Stimulated activated naive CD8-positive, alpha-beta T cell treated with anti-CD3 and anti-CD28 coated beads, Interleukin-15, amount 100 ng/mL, for 72 hours (primary cell): ENCODE measurements around the gene KCNK16.
"Not testable (repeated sequence)": the region's sequence is repeated elsewhere in the genome, so short reads cannot be mapped to it uniquely, and the experiment has no call there.

Source experiments
- ATAC-seq: fragments of 150-1000 bp; cut with Tn5 transposase; 2 replicates; pipeline ENCODE4 v1.10.0; 2021; ENCODE audit warnings: mild to moderate bottlenecking, moderate library complexity
- DNase-seq, 2 donors: peaks; one replicate each; pipeline ENCODE4 v3.0.0; 2021 to 2022
- H3K27ac Mint-ChIP-seq, 2 donors: one replicate each; pipeline ENCODE4 v1.8.0; 2022; ENCODE audit warnings: mild to moderate bottlenecking in 2 of 2, mixed read lengths in 2 of 2, moderate library complexity in 2 of 2
- H3K27me3 Mint-ChIP-seq: one replicate; pipeline ENCODE4 v1.8.0; 2022; ENCODE audit warnings: mixed read lengths
- H3K4me1 Mint-ChIP-seq: one replicate; pipeline ENCODE4 v1.8.0; 2022; ENCODE audit warnings: mild to moderate bottlenecking, mixed read lengths
- H3K4me3 Mint-ChIP-seq, 2 donors: one replicate each; pipeline ENCODE4 v1.8.0; 2022; ENCODE audit warnings: mild to moderate bottlenecking in 2 of 2, mixed read lengths in 2 of 2, moderate library complexity in 1 of 2
- H3K9me3 Mint-ChIP-seq, 2 donors: one replicate each; pipeline ENCODE4 v1.8.0; 2022; ENCODE audit warnings: mixed read lengths in 2 of 2

Gene KCNK16

DNA sequence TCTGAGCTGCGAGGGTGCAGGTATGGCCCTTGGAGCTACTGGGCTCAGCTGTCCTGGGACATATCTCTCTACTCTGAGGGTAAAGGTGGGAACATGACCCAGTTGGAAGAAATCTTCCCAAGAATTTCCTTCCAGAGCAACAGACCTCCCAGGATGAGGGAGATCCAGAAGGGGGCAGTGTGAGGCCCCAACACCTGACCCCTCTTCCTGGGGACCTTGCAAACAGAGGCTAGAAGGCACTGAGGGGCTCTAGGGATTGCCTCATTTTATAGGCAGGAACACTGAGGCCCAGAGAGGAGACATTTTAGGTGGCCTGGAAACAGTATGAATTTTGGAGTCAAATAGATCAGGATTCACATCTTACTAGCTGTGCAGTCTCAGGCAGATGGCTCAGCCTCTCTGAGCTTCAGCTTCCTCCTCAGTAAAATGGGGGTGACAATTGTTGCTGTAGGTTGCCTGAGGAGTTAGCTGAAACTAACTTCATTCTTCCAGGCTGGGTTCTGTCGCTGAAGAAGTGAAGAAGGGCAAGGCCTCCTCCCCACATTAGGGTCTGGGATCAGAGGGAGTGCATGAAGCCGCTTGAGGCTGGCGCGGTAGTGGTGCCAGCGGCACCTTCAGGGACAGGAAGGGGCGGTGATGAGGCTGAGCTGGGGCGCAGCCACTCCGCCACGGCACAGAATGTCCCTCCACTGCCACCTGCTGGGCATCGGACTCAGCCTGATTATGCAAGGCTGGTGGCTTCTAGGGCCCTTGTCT lies 19.7 kb downstream of the KCNK16 start:
- peak overlapping the region in 1 of 2 donors; percentile 27 for H3K27ac Mint-ChIP-seq
- ATAC-seq (peak; percentile 95), DNase-seq (peak; percentile 84 to 86)
- peaks cover 11% of the 10 kb centered on the region for H3K4me1 Mint-ChIP-seq
- H3K4me3 Mint-ChIP-seq: peak overlapping the region; percentile 53 to 58
- no peaks in the 10 kb centered on the region for H3K9me3 Mint-ChIP-seq
- no peaks in the 10 kb centered on the region for H3K27me3 Mint-ChIP-seq

DNA sequence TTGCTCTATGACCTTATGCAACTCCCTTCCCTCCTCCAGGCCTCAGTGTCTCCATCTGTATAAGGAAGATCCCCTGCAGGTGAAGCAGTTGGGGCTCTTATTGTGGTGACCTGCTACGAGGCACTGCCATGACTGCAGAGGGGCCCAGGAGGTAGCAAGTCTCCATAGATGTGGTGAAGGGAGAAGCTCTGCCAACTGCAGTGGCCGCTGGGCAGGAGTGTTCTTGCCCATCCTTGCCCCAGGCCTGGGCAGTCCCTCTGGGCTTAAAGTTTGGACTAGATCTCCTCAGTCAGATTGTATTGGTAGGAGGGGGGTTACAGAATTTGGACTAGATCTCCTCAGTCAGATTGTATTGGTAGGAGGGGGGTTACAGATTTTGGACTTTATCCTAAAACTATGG lies 20.5 kb downstream of the KCNK16 start:
- Mint-ChIP-seq H3K27me3 (no peaks in the 10 kb centered on the region), H3K4me1 (peaks cover 11% of the 10 kb centered on the region), H3K4me3 (no peak overlapping the region), H3K9me3 (no peaks in the 10 kb centered on the region), H3K27ac (no peak overlapping the region)
- no peak for ATAC-seq
- DNase-seq: no peak

DNA sequence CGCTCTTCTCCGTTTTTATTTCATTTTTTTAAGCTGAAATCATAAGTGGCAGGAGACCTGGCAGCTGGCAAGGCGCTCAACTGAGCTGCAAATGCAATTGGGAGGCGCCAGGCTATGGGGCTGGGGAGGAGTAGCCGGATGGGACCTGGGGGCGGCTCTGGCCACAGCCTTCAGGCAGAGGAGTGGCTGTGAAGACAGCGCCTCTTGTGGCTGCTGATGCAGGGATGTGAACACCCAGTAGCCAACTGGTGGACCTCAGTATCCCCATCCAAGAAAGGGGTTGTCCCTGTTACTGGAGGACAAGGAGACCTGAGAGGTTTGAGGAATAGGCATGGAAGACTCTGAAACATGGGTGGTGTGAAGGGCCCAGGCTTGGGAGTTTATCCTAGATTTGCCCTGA lies 20.9 kb downstream of the KCNK16 start:
- peak overlapping the region; percentile 57 to 60 for H3K27ac Mint-ChIP-seq
- H3K4me3 Mint-ChIP-seq: no peak overlapping the region
- no peak for ATAC-seq
- H3K9me3 Mint-ChIP-seq: no peaks in the 10 kb centered on the region
- no peak for DNase-seq
- no peaks in the 10 kb centered on the region for H3K27me3 Mint-ChIP-seq
- peaks cover 11% of the 10 kb centered on the region for H3K4me1 Mint-ChIP-seq

DNA sequence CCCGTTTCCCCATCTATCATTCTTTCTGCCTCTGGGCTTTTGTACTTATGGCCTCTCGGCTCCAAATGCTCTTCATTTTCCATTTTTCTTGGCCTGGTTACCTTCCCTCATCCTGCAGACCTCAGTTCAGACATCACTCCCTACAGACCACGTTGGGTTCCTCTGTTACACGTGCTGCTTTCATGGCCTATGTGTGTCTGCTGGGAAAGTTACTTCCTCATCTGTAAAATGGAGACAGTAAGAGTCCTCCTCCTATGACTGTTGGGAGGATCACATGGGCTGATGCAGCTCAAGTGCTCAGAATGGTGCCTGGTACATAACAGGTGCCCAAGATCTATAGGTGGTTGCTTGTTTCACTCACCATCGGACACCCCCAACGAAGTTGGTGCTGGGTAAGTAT lies 21.8 kb downstream of the KCNK16 start:
- H3K27me3 Mint-ChIP-seq: no peaks in the 10 kb centered on the region
- ATAC-seq (no peak), DNase-seq (no peak)
- H3K4me3 Mint-ChIP-seq: no peak overlapping the region
- peaks cover 11% of the 10 kb centered on the region for H3K4me1 Mint-ChIP-seq
- no peak overlapping the region for H3K27ac Mint-ChIP-seq
- no peaks in the 10 kb centered on the region for H3K9me3 Mint-ChIP-seq

DNA sequence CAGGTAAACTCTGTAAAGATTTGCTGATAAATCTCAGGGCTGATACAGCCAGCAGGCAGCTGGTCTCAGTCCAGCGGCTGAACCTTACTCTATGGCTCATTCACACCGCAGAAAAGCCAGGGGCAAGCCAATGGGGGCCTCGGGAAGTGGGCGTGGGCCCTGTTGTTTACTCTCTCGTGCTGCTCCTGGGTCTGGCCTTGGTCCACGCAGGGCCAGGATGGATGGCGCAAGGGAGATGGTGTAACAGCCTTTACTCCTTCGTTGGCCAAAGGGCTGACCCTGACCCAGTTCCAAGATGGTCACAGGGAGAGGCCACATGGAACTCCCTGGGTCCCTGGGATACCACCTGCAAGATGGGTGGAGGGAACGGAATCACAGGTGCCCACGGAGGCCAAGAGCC lies 24.4 kb downstream of the KCNK16 start:
- ATAC-seq (no peak), DNase-seq (no peak)
- H3K27me3 Mint-ChIP-seq: peaks cover 4% of the 10 kb centered on the region
- H3K4me3 Mint-ChIP-seq: no peak overlapping the region
- H3K27ac Mint-ChIP-seq: no peak overlapping the region
- no peaks in the 10 kb centered on the region for H3K9me3 Mint-ChIP-seq
- peaks cover 18% of the 10 kb centered on the region for H3K4me1 Mint-ChIP-seq

DNA sequence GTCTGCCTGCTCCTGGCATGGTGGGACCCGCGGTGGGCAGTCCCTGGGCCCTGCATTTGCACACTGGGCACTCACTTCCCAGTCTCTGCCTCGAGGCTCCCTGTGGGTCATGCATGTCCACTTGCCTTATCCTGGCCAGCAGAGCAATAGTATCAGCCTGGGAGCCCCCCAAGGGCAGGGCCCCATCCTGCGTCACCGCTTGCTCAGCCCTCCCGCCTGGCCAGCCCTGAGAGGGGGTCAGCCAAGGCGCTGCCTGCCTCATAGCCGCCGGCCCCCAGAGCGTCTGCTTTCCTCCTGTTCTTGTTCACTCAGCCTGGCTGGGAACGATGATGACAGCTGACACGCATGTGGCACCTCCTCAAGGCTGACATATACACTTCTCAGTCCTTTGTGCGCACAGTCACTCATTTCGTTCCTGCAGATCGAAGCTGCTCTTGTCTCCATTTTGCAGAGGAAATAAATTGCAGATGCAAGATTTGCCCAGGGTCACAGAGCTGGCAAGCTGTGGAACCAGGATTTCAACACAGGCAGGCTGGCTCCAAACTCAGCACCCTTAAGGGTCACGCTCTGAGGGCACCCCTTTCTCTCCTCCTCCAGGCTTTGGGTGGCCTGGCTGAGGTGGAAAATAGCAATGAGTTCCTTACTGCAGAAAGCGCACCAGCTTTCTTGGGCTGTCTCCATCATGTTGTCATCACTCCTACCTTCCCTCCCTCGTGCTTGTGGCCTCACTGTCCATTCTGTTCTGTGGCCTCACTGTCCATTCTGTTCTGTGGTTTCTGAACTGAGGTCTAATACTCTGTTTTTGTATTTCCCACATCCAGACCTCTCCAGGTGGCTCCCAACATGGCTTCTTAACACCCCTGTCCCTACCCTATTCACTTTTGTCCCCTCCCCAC lies 25.5 kb downstream of the KCNK16 start:
- Mint-ChIP-seq H3K4me1 (peaks cover 9% of the 10 kb centered on the region), H3K27me3 (peaks cover 9% of the 10 kb centered on the region), H3K4me3 (no peak overlapping the region), H3K9me3 (no peaks in the 10 kb centered on the region), H3K27ac (peak overlapping the region in 1 of 2 donors; percentile 30)
- ATAC-seq: no peak
- DNase-seq: no peak

DNA sequence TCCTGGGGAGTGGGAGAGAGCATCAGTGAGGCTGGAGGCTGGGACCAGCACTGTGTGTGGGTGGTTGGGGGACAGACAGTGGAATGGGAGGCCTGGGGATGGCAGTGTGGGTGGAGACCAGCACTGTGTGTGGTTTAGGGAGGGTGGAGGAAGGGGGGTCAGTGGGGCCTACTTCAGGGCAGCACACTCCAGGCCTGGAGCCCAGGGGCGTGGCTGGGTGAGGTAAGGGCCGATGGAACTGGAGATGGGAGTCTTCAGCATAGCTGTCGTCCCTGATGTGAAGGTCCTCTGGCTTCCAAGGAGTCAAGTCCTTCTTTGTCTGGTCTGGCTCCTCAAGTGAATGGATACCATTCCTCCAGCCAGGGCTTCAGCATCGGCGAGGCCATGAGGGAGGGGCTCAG lies 26.9 kb downstream of the KCNK16 start:
- H3K4me3 Mint-ChIP-seq: no peak overlapping the region
- H3K27me3 Mint-ChIP-seq: peaks cover 9% of the 10 kb centered on the region
- DNase-seq: no peak
- peaks cover 9% of the 10 kb centered on the region for H3K4me1 Mint-ChIP-seq
- no peaks in the 10 kb centered on the region for H3K9me3 Mint-ChIP-seq
- peak overlapping the region; percentile 3 to 92 for H3K27ac Mint-ChIP-seq
- ATAC-seq: no peak

DNA sequence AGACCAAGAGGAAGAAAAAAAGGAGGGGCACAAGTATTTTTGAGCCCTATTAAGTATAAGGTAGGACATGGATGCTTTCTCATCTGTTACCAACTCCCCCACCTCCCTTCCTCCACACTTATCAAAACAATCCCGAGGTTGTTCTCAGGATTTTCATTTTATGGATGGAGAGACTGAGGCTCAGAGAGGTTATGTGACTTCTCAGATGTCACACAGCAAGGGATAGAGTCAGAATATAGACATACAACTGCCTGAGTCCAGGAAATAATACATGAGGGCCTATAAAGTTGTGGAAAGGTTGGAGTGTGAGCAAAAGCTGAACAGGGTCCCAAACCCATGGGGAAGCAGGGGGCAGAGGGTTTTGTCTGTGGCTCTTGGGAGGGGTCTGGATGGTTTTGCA lies 27.6 kb downstream of the KCNK16 start:
- no peak overlapping the region for H3K4me3 Mint-ChIP-seq
- H3K27me3 Mint-ChIP-seq: peaks cover 9% of the 10 kb centered on the region
- H3K27ac Mint-ChIP-seq: no peak overlapping the region
- peaks cover 9% of the 10 kb centered on the region for H3K4me1 Mint-ChIP-seq
- DNase-seq: no peak
- ATAC-seq: no peak
- H3K9me3 Mint-ChIP-seq: no peaks in the 10 kb centered on the region

DNA sequence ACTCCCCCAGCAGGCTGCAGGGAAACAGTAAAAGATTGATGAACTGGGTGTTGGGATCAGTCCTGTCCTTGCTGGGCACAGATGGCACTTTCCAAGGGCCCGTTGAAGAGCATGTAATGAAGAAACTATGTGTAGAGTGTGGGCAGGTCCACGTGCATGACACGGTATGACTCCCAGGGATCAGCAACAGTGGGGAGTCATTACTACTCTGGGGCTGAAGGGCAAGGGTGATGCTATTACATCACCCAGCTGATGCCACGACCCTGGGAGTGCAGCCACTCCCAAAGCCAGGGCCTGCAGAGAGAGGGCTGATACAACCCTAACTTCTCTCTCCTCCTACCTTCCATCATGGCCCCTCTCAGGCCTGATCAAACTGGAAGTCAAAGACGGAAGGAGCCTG lies 28.4 kb downstream of the KCNK16 start:
- Mint-ChIP-seq H3K27me3 (peaks cover 9% of the 10 kb centered on the region), H3K4me1 (peaks cover 9% of the 10 kb centered on the region), H3K9me3 (no peaks in the 10 kb centered on the region), H3K27ac (no peak overlapping the region), H3K4me3 (no peak overlapping the region)
- ATAC-seq (no peak), DNase-seq (no peak)

DNA sequence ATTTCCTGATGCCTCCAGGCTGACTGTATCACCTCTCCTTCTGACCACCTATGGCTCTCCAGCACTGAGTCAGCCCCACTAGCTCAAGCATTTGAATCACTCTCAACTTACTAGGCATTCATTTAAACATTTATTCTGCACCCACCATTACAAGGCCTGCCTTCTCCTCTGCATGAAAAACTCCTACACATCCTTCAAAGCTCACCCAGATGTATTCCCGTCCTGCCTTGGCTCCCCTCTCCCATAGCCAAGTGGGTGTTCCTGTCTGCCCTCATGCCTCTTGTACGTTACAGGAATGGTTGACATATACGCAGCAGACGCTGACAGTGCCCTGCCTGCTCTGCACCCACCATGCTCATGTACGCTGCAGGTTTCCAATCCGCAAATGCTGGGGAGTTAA lies 29.9 kb downstream of the KCNK16 start:
- Mint-ChIP-seq H3K4me1 (peaks cover 9% of the 10 kb centered on the region), H3K9me3 (no peaks in the 10 kb centered on the region), H3K27me3 (peaks cover 9% of the 10 kb centered on the region), H3K27ac (no peak overlapping the region), H3K4me3 (no peak overlapping the region)
- DNase-seq: no peak
- no peak for ATAC-seq

DNA sequence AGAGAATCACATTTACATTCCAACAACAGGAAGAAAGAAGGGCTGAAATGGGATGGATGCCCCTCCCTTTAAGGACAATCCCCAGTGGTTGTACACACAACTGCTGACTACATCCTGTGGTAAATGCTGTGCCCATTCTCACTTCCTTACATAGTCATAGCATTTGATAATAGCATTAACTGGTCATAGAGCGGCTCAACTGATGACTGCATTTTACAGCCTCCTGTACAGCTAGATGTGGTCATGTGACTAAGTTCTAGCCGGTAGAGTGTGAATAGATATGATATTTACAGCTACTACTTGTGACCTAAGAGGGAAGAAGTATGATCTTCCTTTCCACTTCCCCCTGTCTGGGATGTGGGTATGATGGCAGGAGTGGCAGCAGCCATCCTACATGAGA lies 33.0 kb downstream of the KCNK16 start:
- peak; percentile 85 for ATAC-seq
- no peak overlapping the region for H3K4me3 Mint-ChIP-seq
- no peaks in the 10 kb centered on the region for H3K4me1 Mint-ChIP-seq

DNA sequence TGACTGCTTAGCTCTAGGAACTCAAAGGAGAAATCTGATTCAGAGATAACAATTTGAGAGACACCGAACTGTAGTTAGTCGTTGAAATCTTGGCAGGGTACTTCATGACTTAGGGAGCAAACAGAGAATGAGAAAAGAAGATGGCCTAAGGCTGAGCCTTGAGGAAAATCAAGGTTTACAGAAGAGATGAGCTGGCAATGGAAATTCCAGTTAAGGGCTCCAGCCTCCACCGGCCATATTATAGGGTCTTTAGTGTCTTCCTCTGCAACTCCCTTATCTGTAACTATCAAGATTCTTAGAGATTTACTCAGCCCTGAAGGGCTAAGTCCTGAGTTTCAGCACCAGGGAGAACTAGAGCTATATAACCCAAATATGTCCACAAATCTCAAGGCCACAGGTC lies 34.9 kb downstream of the KCNK16 start:
- H3K9me3 Mint-ChIP-seq: no peaks in the 10 kb centered on the region
- no peak overlapping the region for H3K4me3 Mint-ChIP-seq
- H3K27ac Mint-ChIP-seq: no peak overlapping the region
- DNase-seq (no peak), ATAC-seq (no peak)
- peaks cover under 1% of the 10 kb centered on the region for H3K27me3 Mint-ChIP-seq
- no peaks in the 10 kb centered on the region for H3K4me1 Mint-ChIP-seq

More for the DNA sequence above, 33.0 kb downstream of the KCNK16 start:
- peaks cover 9% of the 10 kb centered on the region for H3K27me3 Mint-ChIP-seq
- no peaks in the 10 kb centered on the region for H3K9me3 Mint-ChIP-seq
- DNase-seq: no peak
- no peak overlapping the region for H3K27ac Mint-ChIP-seq

DNA sequence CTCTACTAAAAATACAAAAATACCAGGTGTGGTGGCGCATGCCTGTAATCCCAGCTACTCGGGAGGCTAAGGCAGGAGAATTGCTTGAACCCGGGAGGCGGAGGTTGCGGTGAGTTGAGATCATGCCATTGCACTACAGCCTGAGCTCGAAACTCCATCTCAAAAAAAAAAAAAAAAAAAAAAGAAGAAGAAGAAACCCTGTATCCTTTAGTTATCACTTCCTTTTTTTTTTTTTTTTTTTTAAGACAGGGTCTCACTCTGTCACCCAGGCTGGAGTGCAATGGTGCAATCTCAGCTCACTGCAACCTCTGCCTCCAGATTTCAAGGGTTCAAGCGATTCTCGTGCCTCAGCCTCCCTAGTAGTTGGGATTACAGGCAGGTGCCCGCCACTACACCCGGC lies 35.9 kb downstream of the KCNK16 start:
- H3K27me3 Mint-ChIP-seq, DNase-seq, ATAC-seq, H3K4me1 Mint-ChIP-seq, H3K27ac Mint-ChIP-seq, H3K4me3 Mint-ChIP-seq, H3K9me3 Mint-ChIP-seq: not testable (repeated sequence)

DNA sequence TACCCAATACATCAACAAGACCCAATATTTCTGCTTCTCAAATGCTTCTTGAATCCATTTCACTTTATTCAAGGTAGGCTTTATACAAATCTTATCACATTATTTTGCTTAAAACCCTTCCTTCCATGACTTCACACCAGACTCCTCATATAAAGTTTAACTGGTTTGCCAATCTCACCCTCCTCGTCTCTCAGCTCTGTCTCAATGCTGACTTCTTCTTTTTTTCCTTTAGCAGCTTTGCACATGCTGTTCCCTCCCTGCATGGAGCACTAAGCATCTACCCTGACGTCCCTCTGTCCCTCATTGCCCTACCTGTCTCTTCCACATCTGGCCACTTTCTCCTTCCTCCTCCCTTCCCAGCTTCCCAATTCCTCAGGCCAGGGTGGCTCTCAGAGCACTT lies 39.7 kb downstream of the KCNK16 start:
- H3K27ac Mint-ChIP-seq: peak overlapping the region in 1 of 2 donors; percentile 91
- peaks cover 15% of the 10 kb centered on the region for H3K27me3 Mint-ChIP-seq
- DNase-seq: no peak
- H3K4me1 Mint-ChIP-seq: peaks cover 6% of the 10 kb centered on the region
- no peaks in the 10 kb centered on the region for H3K9me3 Mint-ChIP-seq
- ATAC-seq: no peak
- no peak overlapping the region for H3K4me3 Mint-ChIP-seq

DNA sequence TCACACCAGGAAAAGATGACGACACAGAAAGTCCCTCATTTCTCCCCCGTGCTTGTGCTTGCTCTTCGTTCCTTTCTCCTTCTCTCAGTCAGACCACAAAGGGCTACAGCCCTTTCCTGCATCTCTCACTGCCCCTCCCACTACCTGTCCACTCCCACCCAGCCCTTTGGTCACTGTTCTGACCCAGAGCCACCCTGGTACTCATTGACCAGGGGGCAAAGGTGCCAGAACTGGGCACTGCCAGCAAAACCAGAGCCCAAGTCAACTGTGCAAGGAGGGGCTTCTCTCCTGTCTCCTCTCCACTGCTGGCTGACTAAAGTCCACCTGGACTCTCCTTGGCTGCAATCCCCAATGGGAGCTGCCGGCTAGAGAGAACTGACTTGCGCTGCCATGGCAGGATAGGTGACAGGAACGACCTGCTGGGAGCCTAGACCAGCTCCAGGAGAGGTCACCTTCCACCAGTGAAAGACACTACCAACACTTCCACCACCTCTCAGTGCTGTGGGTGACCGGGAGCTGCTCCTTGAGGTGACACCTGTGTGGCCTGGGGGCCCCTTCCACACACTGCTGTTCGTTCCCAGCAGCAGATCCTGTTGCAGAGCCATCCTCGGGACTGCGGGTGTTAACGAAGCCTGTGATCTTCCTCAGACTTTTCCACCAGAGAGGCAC lies 41.1 kb downstream of the KCNK16 start:
- ATAC-seq (no peak), DNase-seq (no peak)
- no peaks in the 10 kb centered on the region for H3K9me3 Mint-ChIP-seq
- H3K4me3 Mint-ChIP-seq: no peak overlapping the region
- H3K27me3 Mint-ChIP-seq: peaks cover 23% of the 10 kb centered on the region
- H3K4me1 Mint-ChIP-seq: peaks cover 6% of the 10 kb centered on the region
- H3K27ac Mint-ChIP-seq: no peak overlapping the region

DNA sequence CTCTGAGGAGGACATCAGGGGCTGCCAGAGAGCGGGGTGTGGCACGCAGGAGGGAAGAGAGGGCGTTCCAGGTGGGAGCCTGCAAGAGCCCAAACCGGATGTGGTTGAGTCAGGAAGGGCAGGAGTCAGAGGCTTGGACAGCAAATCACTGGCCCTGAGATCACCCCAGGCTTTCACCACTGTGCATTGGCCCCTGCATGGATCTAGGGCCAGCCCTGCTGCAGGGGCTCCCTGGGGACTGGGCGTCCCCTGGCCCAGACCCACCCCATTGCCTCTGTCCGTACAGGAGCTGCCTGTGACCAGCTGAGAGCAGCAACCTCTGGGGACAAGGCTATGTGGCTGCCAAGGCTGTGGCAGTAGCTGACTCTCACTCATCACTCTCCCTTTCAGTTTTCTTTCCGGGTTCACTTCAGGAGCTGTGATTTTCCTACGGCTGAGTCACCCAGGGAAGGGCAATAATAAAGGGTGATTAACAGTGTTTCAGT lies 42.2 kb downstream of the KCNK16 start:
- Mint-ChIP-seq H3K9me3 (no peaks in the 10 kb centered on the region), H3K27me3 (peaks cover 23% of the 10 kb centered on the region), H3K4me3 (no peak overlapping the region), H3K4me1 (peaks cover 6% of the 10 kb centered on the region), H3K27ac (no peak overlapping the region)
- ATAC-seq: no peak
- no peak for DNase-seq
